A549 (cell line): Measurements from ENCODE around the gene TAS2R4. TPM values are rescaled to one million over a fixed set of nuclear protein-coding genes. Genes with fewer than 3 reads are reported as not detected.

ENCODE experiments used
- ATAC-seq, 2 experiments: fragments of 200-7000 bp in 1 of 2; fragments of >200 bp in 1 of 2; cut with Nextera tagmentation in 1 of 2; cut with Tn5 transposase in 1 of 2; 3 replicates each; pipeline versions ENCODE4 v1.8.0 to v1.9.1; 2018 to 2020; ENCODE audit warnings: mild to moderate bottlenecking in 1 of 2, moderate library complexity in 1 of 2
- CTCF ChIA-PET: fragments of 300-600 bp; sonication (Branson Sonifier 250); formaldehyde crosslinking; extraction: SDS; loops from one replicate; lab custom pipeline; 2021; ENCODE audit warnings: antibody characterized with exemption, inconsistent platforms; lab: Yijun Ruan, JAX
- POLR2A ChIA-PET: fragments of 350-600 bp; formaldehyde crosslinking; extraction: SDS; loops from one replicate; lab custom pipeline; 2021; ENCODE audit warnings: antibody characterized with exemption, inconsistent platforms; lab: Yijun Ruan, JAX
- DNase-seq, 2 experiments: peaks; one replicate each; pipeline versions ENCODE4 v3.0.0 to v3.0.0-alpha.2; 2011 to 2016; ENCODE audit warnings: low read depth in 1 of 2, low spot score in 1 of 2
- FAIRE-seq: peaks from 2 replicates; lab custom pipeline; 2011; peaks lifted over from hg19 to GRCh38; lab: Jason Lieb, UNC
- H3K27ac ChIP-seq, 2 experiments: fragments of >200 bp; sonication (Bioruptor Twin); formaldehyde crosslinking; 3 replicates each; pipeline ENCODE4 v1.5.1; 2016 to 2017
- H3K4me1 ChIP-seq: fragments of >200 bp; sonication (Bioruptor Twin); formaldehyde crosslinking; 3 replicates; pipeline ENCODE4 v1.6.1; 2016
- H3K4me2 ChIP-seq: fragments of >200 bp; sonication (Bioruptor Twin); formaldehyde crosslinking; 3 replicates; pipeline ENCODE4 v1.6.1; 2016
- H3K4me3 ChIP-seq: fragments of >200 bp; sonication (Bioruptor Twin); formaldehyde crosslinking; 3 replicates; pipeline ENCODE4 v1.5.1; 2016
- H3K9me3 ChIP-seq: fragments of >200 bp; sonication (Bioruptor Twin); formaldehyde crosslinking; 3 replicates; pipeline ENCODE4 v1.6.1; 2016
- CBX2 ChIP-seq: fragments of 200-600 bp; sonication (generic); IDR thresholded peaks from 2 replicates; pipeline ENCODE4 v1.6.1; 2016; ENCODE audit warnings: low read depth, mild to moderate bottlenecking, borderline replicate concordance
- CBX8 ChIP-seq: fragments of 200-600 bp; sonication (generic); IDR thresholded peaks from 2 replicates; pipeline ENCODE4 v1.6.1; 2016
- EHMT2 ChIP-seq: fragments of 200-600 bp; sonication (generic); IDR thresholded peaks from 2 replicates; pipeline ENCODE4 v1.6.1; 2016; ENCODE audit warnings: antibody characterized with exemption, low read depth, mild to moderate bottlenecking, moderate library complexity
- EP300 ChIP-seq, 2 experiments: fragments of >200 bp; sonication (Bioruptor Twin); formaldehyde crosslinking; IDR thresholded peaks; 2 replicates in 1 of 2; 3 replicates in 1 of 2; pipeline ENCODE4 v1.6.1; 2016 to 2017
- FOSB ChIP-seq: fragments of 250-450 bp; sonication (Bioruptor Pico); IDR thresholded peaks from 2 replicates; pipeline ENCODE4 v1.5.0; 2020; ENCODE audit warnings: mild to moderate bottlenecking, moderate library complexity
- FOXS1 ChIP-seq: fragments of 250-450 bp; sonication (Bioruptor Pico); IDR thresholded peaks from 2 replicates; pipeline ENCODE4 v1.5.0; 2020; ENCODE audit warnings: mild to moderate bottlenecking, moderate library complexity
- HOXA7 ChIP-seq: fragments of 250-450 bp; sonication (Bioruptor Pico); IDR thresholded peaks from 2 replicates; pipeline ENCODE4 v1.5.0; 2020; ENCODE audit warnings: mild to moderate bottlenecking, moderate library complexity
- HOXB13 ChIP-seq: fragments of 250-450 bp; sonication (Bioruptor Pico); IDR thresholded peaks from 2 replicates; pipeline ENCODE4 v1.5.0; 2020; ENCODE audit warnings: low read depth, mild to moderate bottlenecking, moderate library complexity
- HOXB5 ChIP-seq: fragments of 250-450 bp; sonication (Bioruptor Pico); IDR thresholded peaks from 2 replicates; pipeline ENCODE4 v1.5.0; 2020; ENCODE audit warnings: mild to moderate bottlenecking, moderate library complexity
- JUNB ChIP-seq: fragments of >200 bp; sonication (Bioruptor Twin); formaldehyde crosslinking; IDR thresholded peaks from 2 replicates; pipeline ENCODE4 v1.6.1; 2016
- KDM5A ChIP-seq: fragments of 200-600 bp; sonication (generic); IDR thresholded peaks from 2 replicates; pipeline ENCODE4 v1.6.1; 2016; ENCODE audit warnings: antibody characterized with exemption, mild to moderate bottlenecking
- MAFK ChIP-seq: fragments of 450-650 bp; IDR thresholded peaks from 2 replicates; pipeline ENCODE4 v1.6.1; 2014; ENCODE audit not compliant: partially characterized antibody
- MAZ ChIP-seq: fragments of 150-350 bp; IDR thresholded peaks from 2 replicates; pipeline ENCODE4 v1.6.1; 2014; ENCODE audit warnings: antibody characterized with exemption, low read depth, low read length, borderline replicate concordance
- MYC ChIP-seq: IDR thresholded peaks from 2 replicates; pipeline ENCODE4 v1.6.1; 2012; ENCODE audit warnings: mild to moderate bottlenecking, inconsistent platforms, low read length, improper control_type of control experiment, borderline replicate concordance
- NFE2L2 ChIP-seq: fragments of 150-350 bp; conservative IDR thresholded peaks from 2 replicates; pipeline ENCODE4 v1.6.1; 2014; ENCODE audit warnings: low read length
- NR3C1 ChIP-seq: fragments of >200 bp; sonication (Bioruptor Twin); formaldehyde crosslinking; IDR thresholded peaks from 3 replicates; pipeline ENCODE4 v1.6.1; 2017
- PHF8 ChIP-seq: fragments of 200-600 bp; sonication (generic); IDR thresholded peaks from 2 replicates; pipeline ENCODE4 v1.6.1; 2016; ENCODE audit warnings: low read depth, mild to moderate bottlenecking, antibody characterized with exemption, moderate library complexity, borderline replicate concordance
- POLR2AphosphoS2 ChIP-seq: conservative IDR thresholded peaks from 2 replicates; pipeline ENCODE4 v1.6.1; 2012; ENCODE audit warnings: low read length, improper control_type of control experiment, inconsistent platforms
- RAD21 ChIP-seq, 2 experiments: fragments of >200 bp in 1 of 2; sonication (Bioruptor Twin) in 1 of 2; formaldehyde crosslinking in 1 of 2; IDR thresholded peaks in 1 of 2; conservative IDR thresholded peaks in 1 of 2; 2 replicates in 1 of 2; 3 replicates in 1 of 2; pipeline ENCODE4 v1.6.1; 2012 to 2018; ENCODE audit warnings: inconsistent platforms in 1 of 2
- TFCP2L1 ChIP-seq: fragments of 250-450 bp; sonication (Bioruptor Pico); IDR thresholded peaks from 2 replicates; pipeline ENCODE4 v1.5.0; 2021; ENCODE audit warnings: mild to moderate bottlenecking
- ZC3H11A ChIP-seq: fragments of 450-650 bp; IDR thresholded peaks from 2 replicates; pipeline ENCODE4 v1.6.1; 2014; ENCODE audit warnings: antibody characterized with exemption, mild to moderate bottlenecking
- ZFP36 ChIP-seq: fragments of 450-650 bp; IDR thresholded peaks from 2 replicates; pipeline ENCODE4 v1.6.1; 2014; ENCODE audit warnings: borderline replicate concordance; ENCODE audit not compliant: partially characterized antibody
- WGBS: methylation state at CpG from one replicate; pipeline ENCODE4 v1.1.6; 2017; ENCODE audit errors: missing lambda C conversion rate; 5-methylcytosine and 5-hydroxymethylcytosine counted together
- polyA plus RNA-seq, 4 experiments: library from polyadenylated mRNA; depleted of rRNA in 3 of 4; stranded (reverse); fragments of >200 nt; fragmentation: RNase III in 1 of 4; extraction: RNeasy Plus Mini Kit Qiagen cat#74134 plus additional on column Dnase treatment in 1 of 4; gene quantifications; 2 replicates in 3 of 4; 3 replicates in 1 of 4; pipeline ENCODE4 v1.2.3, GENCODE V29; 2011 to 2017
- TF ChIP-seq, protein P1 (sequence below): IDR thresholded peaks from 2 replicates; pipeline ENCODE4 v1.6.1; 2012
- TF ChIP-seq, protein P2 (sequence below): fragments of >200 bp; sonication (Bioruptor Twin); formaldehyde crosslinking; IDR thresholded peaks from 3 replicates; pipeline ENCODE4 v1.6.1; 2016
- TF ChIP-seq, protein P3 (sequence below): fragments of 450-650 bp; IDR thresholded peaks from 2 replicates; pipeline ENCODE4 v1.6.1; 2014; ENCODE audit warnings: antibody characterized with exemption

TAS2R4 gene
- polyA plus RNA-seq, 2 of the 4 experiments (the other 2 are of a cell fraction), result 0.21 to 1.1 TPM

DNA sequence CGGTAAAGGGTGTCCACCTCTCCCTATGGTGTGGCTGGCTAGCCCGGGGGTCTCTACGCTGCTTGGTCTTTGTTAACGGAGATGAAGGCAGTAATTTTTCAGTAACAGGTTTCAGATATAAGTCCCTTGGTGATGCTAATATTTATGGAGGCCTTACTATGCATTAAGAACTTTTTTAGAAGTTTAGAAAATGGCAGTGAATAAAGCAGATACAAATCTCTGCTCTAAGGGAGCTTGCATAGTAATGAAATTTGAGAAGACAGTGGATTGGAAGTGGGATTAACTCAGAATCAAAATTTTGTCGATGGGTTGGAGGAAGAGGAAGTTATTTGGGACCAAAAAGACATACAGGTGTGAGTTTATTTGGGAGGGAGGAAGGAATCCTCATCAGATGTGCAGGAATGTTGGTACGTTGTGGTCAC is 37.9 kb upstream of the TAS2R4 start:
- H3K4me1 ChIP-seq, result peaks cover 23% of the 10 kb centered on the region; the same call in 2 of the 3 replicates
- TF ChIP-seq, protein P1, sequence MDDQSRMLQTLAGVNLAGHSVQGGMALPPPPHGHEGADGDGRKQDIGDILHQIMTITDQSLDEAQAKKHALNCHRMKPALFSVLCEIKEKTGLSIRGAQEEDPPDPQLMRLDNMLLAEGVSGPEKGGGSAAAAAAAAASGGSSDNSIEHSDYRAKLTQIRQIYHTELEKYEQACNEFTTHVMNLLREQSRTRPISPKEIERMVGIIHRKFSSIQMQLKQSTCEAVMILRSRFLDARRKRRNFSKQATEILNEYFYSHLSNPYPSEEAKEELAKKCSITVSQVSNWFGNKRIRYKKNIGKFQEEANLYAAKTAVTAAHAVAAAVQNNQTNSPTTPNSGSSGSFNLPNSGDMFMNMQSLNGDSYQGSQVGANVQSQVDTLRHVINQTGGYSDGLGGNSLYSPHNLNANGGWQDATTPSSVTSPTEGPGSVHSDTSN, result no peak
- TF ChIP-seq EP300 (IDR thresholded peaks at IDR 0.05), result no peak
- 0 out of 2 replicates have a peak, but pooled peaks have one; percentile 47 for TF ChIP-seq HOXA7 (CRISPR knock-in tag)
- no peak for TF ChIP-seq JUNB
- TF ChIP-seq KDM5A, result peak; percentile 52; the same call in 1 of the 2 replicates
- TF ChIP-seq MYC, result 0 out of 2 replicates have a peak, but pooled peaks have one; percentile 12
- TF ChIP-seq CBX2, result no peak
- no peaks in the 10 kb centered on the region for H3K9me3 ChIP-seq
- H3K4me2 ChIP-seq, result peak overlapping the region; percentile 85
- 2% methylated on average over 6 of the region's 6 CpGs for WGBS
- FAIRE-seq (no peak), DNase-seq (no peak), ATAC-seq (peak in 1 of 2 experiments; percentile 86; a peak in 4 of 6 replicates)
- peak overlapping the region; percentile 88 to 92 for H3K27ac ChIP-seq
- ChIA-PET POLR2A (interaction anchor here (0.8 to 1.8 kb wide), 7 partner anchors 12 to 724 kb away, joined by 3 to 16 read pairs (median 7); partner anchors contain the start of genes DENND11 and MRPS33), CTCF (interaction anchor here (0.6 to 4.2 kb wide), 28 partner anchors 10 to 723 kb away, joined by 3 to 30 read pairs (median 6); partner anchors contain the start of genes DENND11, MRPS33 and WEE2)
- peak overlapping the region; percentile 85 for H3K4me3 ChIP-seq

GRCh38 chr7:141739250-141739649 is 37.2 kb upstream of the TAS2R4 start:
- peak overlapping the region; percentile 85 for H3K4me2 ChIP-seq
- no peaks in the 10 kb centered on the region for H3K9me3 ChIP-seq
- peak overlapping the region; percentile 85 for H3K4me3 ChIP-seq
- POLR2A ChIA-PET, result interaction anchor here (1.8 kb wide), 1 partner anchor 43 kb away, joined by 11 read pairs; no protein-coding TSS in a partner anchor
- CTCF ChIA-PET, result interaction anchor here (1.7 to 4.2 kb wide), 13 partner anchors 10 to 89 kb away, joined by 4 to 30 read pairs (median 9); partner anchors contain the start of genes DENND11 and WEE2
- no peak for FAIRE-seq
- H3K4me1 ChIP-seq, result peaks cover 23% of the 10 kb centered on the region; the same call in 2 of the 3 replicates
- no peak for DNase-seq
- peak overlapping the region; percentile 88 to 92; a peak in 5 of 6 replicates for H3K27ac ChIP-seq
- no peak for ATAC-seq
- WGBS, result 43% methylated on average over 3 of the region's 3 CpGs
- TF ChIP-seq CBX2, result no peak
- TF ChIP-seq FOSB (CRISPR knock-in tag), result no peak
- TF ChIP-seq, protein P2, sequence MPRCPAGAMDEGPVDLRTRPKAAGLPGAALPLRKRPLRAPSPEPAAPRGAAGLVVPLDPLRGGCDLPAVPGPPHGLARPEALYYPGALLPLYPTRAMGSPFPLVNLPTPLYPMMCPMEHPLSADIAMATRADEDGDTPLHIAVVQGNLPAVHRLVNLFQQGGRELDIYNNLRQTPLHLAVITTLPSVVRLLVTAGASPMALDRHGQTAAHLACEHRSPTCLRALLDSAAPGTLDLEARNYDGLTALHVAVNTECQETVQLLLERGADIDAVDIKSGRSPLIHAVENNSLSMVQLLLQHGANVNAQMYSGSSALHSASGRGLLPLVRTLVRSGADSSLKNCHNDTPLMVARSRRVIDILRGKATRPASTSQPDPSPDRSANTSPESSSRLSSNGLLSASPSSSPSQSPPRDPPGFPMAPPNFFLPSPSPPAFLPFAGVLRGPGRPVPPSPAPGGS, result 0 out of 3 replicates have a peak, but pooled peaks have one; percentile 24
- TF ChIP-seq EHMT2, result no peak
- no peak for TF ChIP-seq HOXB5 (CRISPR knock-in tag)

GRCh38 chr7:141742229-141742628 is 34.2 kb upstream of the TAS2R4 start:
- TF ChIP-seq RAD21 (conservative IDR thresholded peaks at IDR 0.05 in 1 of 2, IDR thresholded peaks at IDR 0.05 in 1 of 2) (no peak), FOSB (CRISPR knock-in tag) (no peak), EP300 (IDR thresholded peaks at IDR 0.05) (no peak), POLR2AphosphoS2 (no peak), FOXS1 (CRISPR knock-in tag) (no peak), JUNB (no peak)
- Histone ChIP-seq H3K4me3 (no peak overlapping the region), H3K4me1 (peaks cover 15% of the 10 kb centered on the region; the same call in 2 of the 3 replicates), H3K27ac (no peak overlapping the region), H3K4me2 (no peak overlapping the region), H3K9me3 (no peaks in the 10 kb centered on the region)
- DNase-seq (no peak), ATAC-seq (no peak), FAIRE-seq (no peak)
- POLR2A ChIA-PET, result no interaction called here
- WGBS, result 40% methylated on average over 1 of the region's 1 CpG
- CTCF ChIA-PET, result interaction anchor here (0.8 to 0.9 kb wide), 2 partner anchors 15 to 40 kb away, joined by 3 to 4 read pairs; no protein-coding TSS in a partner anchor

DNA sequence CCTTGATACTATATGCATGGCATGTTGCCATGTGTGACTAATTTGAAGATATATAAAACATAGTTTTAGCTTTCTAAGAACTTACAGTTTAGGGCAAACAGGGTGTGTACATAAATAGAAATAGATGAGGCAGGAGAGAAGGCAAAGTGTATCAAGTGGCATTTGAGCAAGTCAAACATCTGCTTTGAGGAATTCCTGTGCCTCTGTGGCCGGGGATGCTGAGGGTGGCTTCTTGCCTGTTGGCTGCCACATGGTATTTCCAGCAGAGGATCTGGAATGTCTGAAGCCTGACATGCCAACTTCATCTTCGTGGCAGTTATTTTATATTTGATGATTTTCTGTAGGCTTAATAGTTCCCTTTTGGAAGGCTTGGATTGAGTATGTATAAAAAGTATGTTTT is 32.3 kb upstream of the TAS2R4 start:
- DNase-seq (no peak), FAIRE-seq (no peak), ATAC-seq (no peak)
- CTCF ChIA-PET, result no interaction called here
- Histone ChIP-seq H3K4me3 (no peak overlapping the region), H3K4me1 (peaks cover 13% of the 10 kb centered on the region; the same call in 2 of the 3 replicates), H3K4me2 (no peak overlapping the region), H3K9me3 (peaks cover 8% of the 10 kb centered on the region)
- WGBS, result 63% methylated on average over 2 of the region's 2 CpGs
- POLR2A ChIA-PET, result no interaction called here
- TF ChIP-seq ZC3H11A (no peak), NFE2L2 (no peak), MAZ (no peak), ZFP36 (no peak), PHF8 (no peak), MAFK (no peak), TFCP2L1 (CRISPR knock-in tag) (no peak), NR3C1 (no peak), JUNB (no peak), CBX8 (no peak), HOXB13 (no peak), KDM5A (no peak), HOXB5 (CRISPR knock-in tag) (no peak)
- TF ChIP-seq, protein P2, result no peak
- TF ChIP-seq, protein P3, sequence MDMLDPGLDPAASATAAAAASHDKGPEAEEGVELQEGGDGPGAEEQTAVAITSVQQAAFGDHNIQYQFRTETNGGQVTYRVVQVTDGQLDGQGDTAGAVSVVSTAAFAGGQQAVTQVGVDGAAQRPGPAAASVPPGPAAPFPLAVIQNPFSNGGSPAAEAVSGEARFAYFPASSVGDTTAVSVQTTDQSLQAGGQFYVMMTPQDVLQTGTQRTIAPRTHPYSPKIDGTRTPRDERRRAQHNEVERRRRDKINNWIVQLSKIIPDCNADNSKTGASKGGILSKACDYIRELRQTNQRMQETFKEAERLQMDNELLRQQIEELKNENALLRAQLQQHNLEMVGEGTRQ, result no peak
- TF ChIP-seq, all 56 proteins: peak for 0
- no peak overlapping the region for H3K27ac ChIP-seq
